H1 (cell line): ENCODE measurements around the gene CRYGS. TPM values are rescaled to one million over a fixed set of nuclear protein-coding genes. Genes with fewer than 3 reads are reported as not detected.

Source experiments
- CTCF ChIA-PET: fragments of 300-600 bp; sonication (Branson Sonifier 250); formaldehyde crosslinking; loops from one replicate; lab custom pipeline; 2021; ENCODE audit not compliant: partially characterized antibody; lab: Charles Lee
- POLR2A ChIA-PET: fragments of 300-600 bp; sonication (Branson Sonifier 250); formaldehyde crosslinking; loops from one replicate; lab custom pipeline; 2021; ENCODE audit warnings: inconsistent platforms; ENCODE audit not compliant: partially characterized antibody; lab: Charles Lee
- DNase-seq, 2 experiments: peaks; one replicate each; pipeline versions ENCODE4 v3.0.0 to v3.0.0-alpha.2; 2010 to 2022; ENCODE audit warnings: low spot score in 2 of 2, low read depth in 1 of 2, mixed read lengths in 1 of 2
- FAIRE-seq: peaks from 2 replicates; lab custom pipeline; 2011; peaks lifted over from hg19 to GRCh38; lab: Jason Lieb, UNC
- H2AFZ ChIP-seq: 2 replicates; pipeline ENCODE4 v1.8.1; 2012; ENCODE audit warnings: low read length, inconsistent platforms
- H2AK5ac ChIP-seq: 2 replicates; pipeline ENCODE4 v1.6.1; 2013; ENCODE audit warnings: low read depth, low read length
- H2BK120ac ChIP-seq: replicated peaks from 2 replicates; pipeline ENCODE3; 2013; ENCODE audit warnings: low read depth, low read length, inconsistent platforms
- H2BK12ac ChIP-seq: 2 replicates; pipeline ENCODE4 v1.6.1; 2013; ENCODE audit warnings: low read depth, low read length
- H2BK15ac ChIP-seq: 2 replicates; pipeline ENCODE4 v1.6.1; 2013; ENCODE audit warnings: low read length
- H2BK20ac ChIP-seq: 2 replicates; pipeline ENCODE4 v1.6.1; 2013; ENCODE audit warnings: low read length
- H2BK5ac ChIP-seq: 2 replicates; pipeline ENCODE4 v1.6.1; 2013; ENCODE audit warnings: low read depth, low read length
- H3K14ac ChIP-seq: 2 replicates; pipeline ENCODE4 v1.6.1; 2013; ENCODE audit warnings: inconsistent platforms; ENCODE audit not compliant: insufficient read length
- H3K18ac ChIP-seq: 2 replicates; pipeline ENCODE4 v1.6.1; 2013; ENCODE audit warnings: low read length; ENCODE audit errors: extremely low read depth
- H3K23ac ChIP-seq: 2 replicates; pipeline ENCODE4 v1.6.1; 2013; ENCODE audit warnings: inconsistent platforms; ENCODE audit not compliant: insufficient read length
- H3K23me2 ChIP-seq: 2 replicates; pipeline ENCODE4 v1.6.1; 2013; ENCODE audit warnings: low read depth, low read length
- H3K27ac ChIP-seq: 2 replicates; pipeline ENCODE4 v1.6.1; 2011; ENCODE audit warnings: low read depth, low read length, inconsistent platforms
- H3K27me3 ChIP-seq, 4 experiments: replicated peaks in 1 of 4; 1 replicate in 1 of 4; 2 replicates in 3 of 4; pipeline versions ENCODE4 v1.6.1 to v1.8.1; 2011 to 2013; ENCODE audit warnings: low read length in 3 of 4, mild to moderate bottlenecking in 3 of 4, inconsistent platforms in 2 of 4, mixed read lengths in 2 of 4, moderate library complexity in 1 of 4; ENCODE audit not compliant: control insufficient read depth in 3 of 4, insufficient read depth in 3 of 4; ENCODE audit errors: extremely low read depth in 1 of 4
- H3K36me3 ChIP-seq, 4 experiments: 2 replicates each; pipeline versions ENCODE4 v1.6.1 to v1.8.1; 2011 to 2013; ENCODE audit warnings: mild to moderate bottlenecking in 4 of 4, low read length in 3 of 4, moderate library complexity in 2 of 4, control low read depth in 1 of 4, inconsistent platforms in 1 of 4; ENCODE audit not compliant: insufficient read depth in 4 of 4, control insufficient read depth in 2 of 4
- H3K4ac ChIP-seq: replicated peaks from 2 replicates; pipeline ENCODE3; 2013; ENCODE audit warnings: low read length, low read depth, mixed read lengths, inconsistent platforms; ENCODE audit not compliant: insufficient read length
- H3K4me1 ChIP-seq, 4 experiments: replicated peaks in 1 of 4; 1 replicate in 1 of 4; 2 replicates in 3 of 4; pipeline versions ENCODE4 v1.6.1 to v1.8.1; 2011 to 2013; ENCODE audit warnings: low read length in 3 of 4, inconsistent platforms in 2 of 4, mixed read lengths in 1 of 4; ENCODE audit not compliant: insufficient read depth in 4 of 4, control insufficient read depth in 3 of 4
- H3K4me2 ChIP-seq, 2 experiments: 2 replicates each; pipeline versions ENCODE4 v1.6.1 to v1.8.1; 2011 to 2013; ENCODE audit warnings: low read depth in 2 of 2, low read length in 2 of 2, control low read depth in 1 of 2, inconsistent platforms in 1 of 2, mild to moderate bottlenecking in 1 of 2; ENCODE audit not compliant: insufficient read depth in 1 of 2
- H3K4me3 ChIP-seq, 4 experiments: fragments of 200-600, 300-600 bp in 1 of 4; sonication (generic), shearing (Covaris generic), sonication (Bioruptor Twin) in 1 of 4; 2 replicates each; pipeline versions ENCODE4 v1.5.1 to v1.8.1; 2011 to 2016; ENCODE audit warnings: low read length in 4 of 4, low read depth in 3 of 4, control low read depth in 2 of 4, inconsistent platforms in 2 of 4, mild to moderate bottlenecking in 2 of 4, mixed read lengths in 1 of 4, moderate library complexity in 1 of 4; ENCODE audit not compliant: insufficient read depth in 2 of 4; ENCODE audit errors: extremely low read depth in 1 of 4
- H3K56ac ChIP-seq: replicated peaks from 2 replicates; pipeline ENCODE3; 2013; ENCODE audit warnings: low read depth, mild to moderate bottlenecking, mixed read lengths, low read length, inconsistent platforms; ENCODE audit not compliant: insufficient read length
- H3K79me1 ChIP-seq: 2 replicates; pipeline ENCODE4 v1.6.1; 2013; ENCODE audit warnings: low read depth, low read length, control low read depth
- H3K79me2 ChIP-seq, 2 experiments: 2 replicates each; pipeline versions ENCODE4 v1.6.1 to v1.8.1; 2012 to 2013; ENCODE audit warnings: low read length in 2 of 2, mild to moderate bottlenecking in 2 of 2, inconsistent platforms in 1 of 2; ENCODE audit not compliant: insufficient read depth in 2 of 2, control insufficient read depth in 1 of 2
- H3K9ac ChIP-seq, 4 experiments: replicated peaks in 1 of 4; 1 replicate in 1 of 4; 2 replicates in 3 of 4; pipeline versions ENCODE4 v1.6.1 to v1.8.1; 2011 to 2013; ENCODE audit warnings: low read depth in 3 of 4, low read length in 3 of 4, control low read depth in 2 of 4, mild to moderate bottlenecking in 2 of 4, moderate library complexity in 2 of 4, inconsistent platforms in 1 of 4; ENCODE audit errors: extremely low read depth in 1 of 4
- H3K9me3 ChIP-seq, 2 experiments: 2 replicates each; pipeline versions ENCODE4 v1.6.1 to v1.8.1; 2012 to 2013; ENCODE audit warnings: mild to moderate bottlenecking in 2 of 2, moderate library complexity in 2 of 2, control low read depth in 1 of 2, inconsistent platforms in 1 of 2, low read depth in 1 of 2, low read length in 1 of 2, mixed read lengths in 1 of 2; ENCODE audit not compliant: insufficient read depth in 2 of 2
- H4K20me1 ChIP-seq, 2 experiments: replicated peaks in 1 of 2; 2 replicates each; pipeline versions ENCODE3 to v1.8.1; 2011 to 2013; ENCODE audit warnings: inconsistent platforms in 2 of 2, low read length in 2 of 2, mild to moderate bottlenecking in 1 of 2; ENCODE audit not compliant: insufficient read depth in 2 of 2, control insufficient read depth in 1 of 2
- H4K5ac ChIP-seq: 2 replicates; pipeline ENCODE4 v1.6.1; 2013; ENCODE audit warnings: low read length, low read depth, mixed read lengths, inconsistent platforms; ENCODE audit not compliant: insufficient read length
- H4K8ac ChIP-seq: 2 replicates; pipeline ENCODE4 v1.8.0; 2013; ENCODE audit warnings: mild to moderate bottlenecking, moderate library complexity, low read length, inconsistent platforms; ENCODE audit not compliant: insufficient read depth; ENCODE audit errors: extremely low read depth
- H4K91ac ChIP-seq: replicated peaks from 2 replicates; pipeline ENCODE3; 2013; ENCODE audit warnings: low read length, mixed read lengths, inconsistent platforms; ENCODE audit not compliant: insufficient read length
- ASH2L ChIP-seq: fragments of 200-600, 300-600 bp; sonication (generic); IDR thresholded peaks from one replicate; pipeline ENCODE4 v1.7.1; 2017; ENCODE audit warnings: low read length
- RFX5 ChIP-seq: IDR thresholded peaks from 2 replicates; pipeline ENCODE4 v1.6.1; 2011; ENCODE audit warnings: low read depth, low read length, improper control_type of control experiment, borderline replicate concordance
- WGBS, 2 experiments: shearing (Covaris generic) in 1 of 2; methylation state at CpG; one replicate each; pipeline versions ENCODE4 v1.1.6 to v1.1.7; 2013 to 2015; ENCODE audit warnings: low lambda C conversion rate in 2 of 2, mixed read lengths in 2 of 2, inconsistent platforms in 1 of 2, low coverage in 1 of 2, missing lambda C conversion rate in 1 of 2; ENCODE audit not compliant: insufficient replicate concordance in 2 of 2, insufficient coverage in 1 of 2, insufficient read length in 1 of 2; ENCODE audit errors: extremely low coverage in 1 of 2, missing lambda C conversion rate in 1 of 2; 5-methylcytosine and 5-hydroxymethylcytosine counted together
- polyA plus RNA-seq, 7 experiments: library from polyadenylated mRNA; depleted of rRNA in 3 of 7; stranded (reverse) in 5 of 7; unstranded in 2 of 7; fragments of >200 nt in 5 of 7; fragments of 200-250 nt in 2 of 7; gene quantifications; 1 replicate in 5 of 7; 2 replicates in 1 of 7; 4 replicates in 1 of 7; pipeline versions ENCODE4 v1.2.1 to v1.2.3, GENCODE V29; 2011 to 2013; ENCODE audit warnings: missing spikeins in 2 of 7, mixed read lengths in 2 of 7
- total RNA-seq: library from RNA; stranded (reverse); fragmentation: NEBNext Ultra II Directional; extraction: Animal tissue kit (Norgen Biotek cat#: 25700); gene quantifications from 2 replicates; pipeline ENCODE4 v1.2.1, GENCODE V29; 2021

Gene CRYGS
- total and polyA plus RNA-seq, 2 of the 8 experiments (the other 6 are each of a cell fraction or from before 2014, with no cell fraction given), result 1.5 to 1.8 TPM

- H3K14ac ChIP-seq, result no peak overlapping the region
- H3K27ac ChIP-seq, result no peak overlapping the region
- H3K23ac ChIP-seq, result no peak overlapping the region
- no peak overlapping the region for H3K9ac ChIP-seq
- H2BK120ac ChIP-seq, result no peak overlapping the region
- peaks cover 8 to 34% (median 23%) of the 10 kb centered on the region in 4 experiments for H3K36me3 ChIP-seq
- no peak overlapping the region for H4K8ac ChIP-seq
- no peak for DNase-seq
- no peak overlapping the region for H3K18ac ChIP-seq
- no peak overlapping the region for H2BK20ac ChIP-seq
- WGBS, 2 experiments, result 74% methylated on average over 2 of the region's 2 CpGs; no CpG with 5 or more reads in 1 of the 2 experiments
- no peaks in the 10 kb centered on the region for H3K9me3 ChIP-seq
- H3K27me3 ChIP-seq, result no peaks in the 10 kb centered on the region
- peaks cover 0 to 4% of the 10 kb centered on the region in 2 experiments for H4K20me1 ChIP-seq
- H3K79me2 ChIP-seq, result peaks cover 0 to 17% of the 10 kb centered on the region in 2 experiments; a peak in 3 of 4 replicates
- no peak overlapping the region for H2BK15ac ChIP-seq
- no peak overlapping the region for H2AFZ ChIP-seq
- peak overlapping the region; percentile 96 to 99; a peak in 3 of 4 replicates for H3K4me2 ChIP-seq
- H4K5ac ChIP-seq, result no peak overlapping the region
- H3K56ac ChIP-seq, result no peak overlapping the region
- H3K23me2 ChIP-seq, result peaks cover 11% of the 10 kb centered on the region; the same call in 1 of the 2 replicates
- no peak overlapping the region for H2BK12ac ChIP-seq
- peak overlapping the region; percentile 83 to 97 (median 88); a peak in 6 of 8 replicates for H3K4me3 ChIP-seq
- TF ChIP-seq RFX5 (no peak), ASH2L (no peak)
- H2AK5ac ChIP-seq, result no peak overlapping the region
- peaks cover 0 to 11% (median 4%) of the 10 kb centered on the region in 4 experiments; a peak in 6 of 7 replicates for H3K4me1 ChIP-seq
- ChIA-PET POLR2A (interaction anchor here (0.6 to 9.0 kb wide), 7 partner anchors 10 to 242 kb away, joined by 3 to 96 read pairs (median 5); partner anchors contain the start of gene EIF4A2), CTCF (interaction anchor here (1.1 to 1.6 kb wide), 3 partner anchors 13 to 45 kb away, joined by 3 to 4 read pairs (median 3); no protein-coding TSS in a partner anchor)
- H3K79me1 ChIP-seq, result peaks cover 3% of the 10 kb centered on the region
- H2BK5ac ChIP-seq, result no peak overlapping the region
- no peak overlapping the region for H3K4ac ChIP-seq
- no peak for FAIRE-seq
- H4K91ac ChIP-seq, result no peak overlapping the region
Observed at GRCh38 chr3:186571644-186572013, 27.4 kb upstream of the CRYGS start.
